ENCODE measurements around the gene PLPPR5. TPM values are rescaled to one million over a fixed set of nuclear protein-coding genes. Genes with fewer than 3 reads are reported as not detected.

PLPPR5 gene
- total RNA-seq, 1 experiment from 2014 or later, result not detected

DNA sequence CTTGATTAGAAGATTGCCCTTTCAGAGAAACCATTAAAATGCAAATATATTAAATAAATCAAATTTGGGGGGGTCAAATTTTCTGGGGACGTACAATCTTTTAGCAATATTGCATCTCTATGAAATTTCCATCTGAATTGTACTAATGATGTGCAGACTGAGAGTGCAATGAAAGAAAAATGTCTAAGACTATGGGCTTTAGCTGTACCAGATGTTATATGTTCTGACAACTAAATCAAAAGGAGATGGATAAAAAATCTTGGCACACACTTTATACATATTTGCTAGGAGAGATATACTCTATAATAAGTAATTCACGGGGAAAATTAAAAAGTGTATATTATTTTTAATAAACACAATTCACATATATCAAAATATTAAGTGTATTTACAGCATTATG is 13.0 kb upstream of the PLPPR5 start:
- ChIA-PET POLR2A (no interaction called here), RAD21 (ENCODE audit: low non-redundant PET in 1 of 2, low total read pairs in 2 of 2, uncharacterized antibody in 2 of 2, unreplicated experiment in 2 of 2) (no interaction called here), CTCF (no interaction called here)
- intact Hi-C loops (cut with micrococcal nuclease), result no loop called here
- Histone ChIP-seq H2AFZ (ENCODE audit: low read depth, low read length, poor library complexity, severe bottlenecking) (no peak overlapping the region), H3K79me2 (ENCODE audit: insufficient read depth, low read length) (no peaks in the 10 kb centered on the region), H4K20me1 (ENCODE audit: insufficient read depth) (no peaks in the 10 kb centered on the region), H3K9me3 (ENCODE audit: control insufficient read depth in 1 of 2, insufficient read depth in 1 of 2, low read depth in 1 of 2, low read length in 2 of 2) (no peaks in the 10 kb centered on the region), H3K9me2 (ENCODE audit: insufficient read depth) (no peaks in the 10 kb centered on the region), H3K27me3 (ENCODE audit: insufficient read depth, low read length) (no peaks in the 10 kb centered on the region), H3K36me3 (ENCODE audit: control insufficient read depth in 1 of 2, insufficient read depth in 2 of 2, low read length in 2 of 2) (no peaks in the 10 kb centered on the region), H3K4me2 (ENCODE audit: low read length) (no peak overlapping the region), H3K4me3 (replicated peaks in 1 of 2; ENCODE audit: low read depth in 1 of 2, low read length in 2 of 2) (no peak overlapping the region), H3K27ac (ENCODE audit: low read depth, low read length) (no peak overlapping the region), H3K9ac (ENCODE audit: low read length) (no peak overlapping the region), H3K4me1 (ENCODE audit: control insufficient read depth in 1 of 2, insufficient read depth in 2 of 2, low read length in 2 of 2) (no peaks in the 10 kb centered on the region)
- TF ChIP-seq FOSL1 (IDR thresholded peaks at IDR 0.05; ENCODE audit: low read depth), result no peak
- TF ChIP-seq EZH2phosphoT487 (IDR thresholded peaks at IDR 0.05; ENCODE audit: borderline replicate concordance), result no peak
- no peak for TF ChIP-seq ZNF274 (IDR thresholded peaks at IDR 0.05; ENCODE audit: low read depth, low read length)
- TF ChIP-seq POLR2A (IDR thresholded peaks at IDR 0.05; ENCODE audit: borderline replicate concordance, extremely low read depth, insufficient read depth, insufficient read length), result no peak
- TF ChIP-seq REST (IDR thresholded peaks at IDR 0.05; ENCODE audit: low read depth), result no peak
- TF ChIP-seq RAD21 (IDR thresholded peaks at IDR 0.05; ENCODE audit: low read depth), result no peak
- TF ChIP-seq TCF7L2 (IDR thresholded peaks at IDR 0.05; ENCODE audit: borderline replicate concordance, extremely low read depth, insufficient read depth, insufficient read length), result no peak
- no peak for TF ChIP-seq JUND (IDR thresholded peaks at IDR 0.05)
- no TSS peak for BruUV-seq (replicated peaks)
- ATAC-seq (no peak), DNase-seq (ENCODE audit: low read depth, low spot score) (no peak)
